MM.1S (cell line): Measurements from ENCODE around the gene SCARF2.

Experiments used
- DNase-seq: peaks from one replicate; pipeline ENCODE4 v3.0.0-alpha.2; 2015
- H2AFZ ChIP-seq: fragments of 300-600 bp; sonication (generic); 2 replicates; pipeline ENCODE4 v1.6.0; 2016; ENCODE audit warnings: antibody characterized with exemption, low read length
- H3F3A ChIP-seq: fragments of 300-600 bp; sonication (generic); 2 replicates; pipeline ENCODE4 v1.6.1; 2016; ENCODE audit warnings: mild to moderate bottlenecking, antibody characterized with exemption, low read length, moderate library complexity, mixed read lengths; ENCODE audit not compliant: insufficient read depth
- H3K27ac ChIP-seq: fragments of 300-600 bp; sonication (generic); 2 replicates; pipeline ENCODE4 v1.5.1; 2016; ENCODE audit warnings: mild to moderate bottlenecking, low read length
- H3K27me3 ChIP-seq: fragments of 300-600 bp; sonication (generic); replicated peaks from 2 replicates; pipeline ENCODE4 v1.6.0; 2016; ENCODE audit warnings: low read length; ENCODE audit not compliant: insufficient read depth
- H3K36me3 ChIP-seq: fragments of 300-600 bp; sonication (generic); replicated peaks from 2 replicates; pipeline ENCODE4 v1.6.1; 2016; ENCODE audit warnings: mild to moderate bottlenecking, low read length, mixed read lengths; ENCODE audit not compliant: insufficient read depth
- H3K4me1 ChIP-seq: fragments of 300-600 bp; sonication (generic); 2 replicates; pipeline ENCODE4 v1.6.1; 2016; ENCODE audit warnings: low read length, mixed read lengths
- H3K4me2 ChIP-seq: fragments of 300-600 bp; sonication (generic); 2 replicates; pipeline ENCODE4 v1.6.0; 2016; ENCODE audit warnings: low read depth, low read length
- H3K4me3 ChIP-seq: fragments of 300-600 bp; sonication (generic); 2 replicates; pipeline ENCODE4 v1.5.1; 2016; ENCODE audit warnings: low read length, mixed read lengths
- H3K79me2 ChIP-seq: fragments of 300-600 bp; sonication (generic); 2 replicates; pipeline ENCODE4 v1.6.1; 2016; ENCODE audit warnings: mixed run types, low read length, mixed read lengths
- H3K9ac ChIP-seq: fragments of 300-600 bp; sonication (generic); 2 replicates; pipeline ENCODE4 v1.6.1; 2016; ENCODE audit warnings: low read length, mixed read lengths
- H3K9me2 ChIP-seq: fragments of 300-600 bp; sonication (generic); replicated peaks from 2 replicates; pipeline ENCODE4 v1.6.1; 2016; ENCODE audit warnings: mild to moderate bottlenecking, low read length, mixed read lengths; ENCODE audit not compliant: insufficient read depth
- H3K9me3 ChIP-seq: fragments of 300-600 bp; sonication (generic); replicated peaks from 2 replicates; pipeline ENCODE4 v1.6.1; 2016; ENCODE audit warnings: mild to moderate bottlenecking, low read length, mixed read lengths; ENCODE audit not compliant: insufficient read depth
- H4K20me1 ChIP-seq: fragments of 300-600 bp; sonication (generic); 2 replicates; pipeline ENCODE4 v1.6.1; 2016; ENCODE audit warnings: mild to moderate bottlenecking, low read length, moderate library complexity, mixed read lengths; ENCODE audit not compliant: insufficient read depth
- EZH2 ChIP-seq: fragments of 300-600 bp; sonication (generic); optimal IDR thresholded peaks from 2 replicates; pipeline ENCODE3; 2017; ENCODE audit warnings: low read depth, mild to moderate bottlenecking, antibody characterized with exemption, low read length, mixed read lengths
- EZH2phosphoT487 ChIP-seq: fragments of 300-600 bp; sonication (generic); IDR thresholded peaks from 2 replicates; pipeline ENCODE4 v1.6.1; 2018; ENCODE audit warnings: antibody characterized with exemption, low read length
- TF ChIP-seq, protein P1 (sequence below): fragments of 300-600 bp; sonication (generic); IDR thresholded peaks from 2 replicates; pipeline ENCODE4 v1.5.1; 2016; ENCODE audit warnings: antibody characterized with exemption, low read length, mixed read lengths

SCARF2 gene

DNA sequence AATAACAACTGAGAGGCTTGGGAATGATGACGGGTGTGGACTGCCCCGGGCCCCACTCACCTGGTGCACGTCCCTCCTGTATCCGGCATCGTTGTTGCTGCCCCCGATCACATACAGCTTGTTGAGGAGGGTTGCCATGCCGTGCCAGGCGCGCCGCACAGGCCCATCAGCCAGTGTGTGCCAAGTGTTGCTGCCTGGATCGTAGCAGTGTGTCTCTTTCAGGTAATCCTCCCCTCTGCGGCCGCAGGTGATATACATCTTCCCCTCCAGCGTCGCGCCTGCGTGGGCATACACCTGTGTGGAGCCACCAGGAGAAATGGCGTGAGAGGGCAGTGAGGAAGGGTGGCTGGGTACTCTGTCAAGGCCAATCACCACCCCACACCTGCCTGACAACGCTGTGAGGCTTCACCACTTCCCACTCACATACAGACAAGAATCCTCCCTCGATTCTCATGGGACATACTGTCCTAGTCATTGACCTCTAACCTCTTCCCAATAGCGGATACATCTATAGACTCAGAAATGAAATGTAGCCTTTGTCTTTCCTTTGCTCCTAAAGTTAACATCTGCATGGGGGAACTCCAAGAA, 8.9 kb upstream of the SCARF2 start:
- no peaks in the 10 kb centered on the region for H4K20me1 ChIP-seq
- no peak overlapping the region for H3K9ac ChIP-seq
- no peaks in the 10 kb centered on the region for H3K9me2 ChIP-seq
- no peak overlapping the region for H3K4me2 ChIP-seq
- no peaks in the 10 kb centered on the region for H3K79me2 ChIP-seq
- H2AFZ ChIP-seq = no peak overlapping the region
- H3K27me3 ChIP-seq = no peaks in the 10 kb centered on the region
- DNase-seq = no peak
- H3F3A ChIP-seq = no peaks in the 10 kb centered on the region
- no peaks in the 10 kb centered on the region for H3K4me1 ChIP-seq
- no peak overlapping the region for H3K27ac ChIP-seq
- TF ChIP-seq EZH2phosphoT487 (no peak), EZH2 (no peak)
- TF ChIP-seq, protein P1, sequence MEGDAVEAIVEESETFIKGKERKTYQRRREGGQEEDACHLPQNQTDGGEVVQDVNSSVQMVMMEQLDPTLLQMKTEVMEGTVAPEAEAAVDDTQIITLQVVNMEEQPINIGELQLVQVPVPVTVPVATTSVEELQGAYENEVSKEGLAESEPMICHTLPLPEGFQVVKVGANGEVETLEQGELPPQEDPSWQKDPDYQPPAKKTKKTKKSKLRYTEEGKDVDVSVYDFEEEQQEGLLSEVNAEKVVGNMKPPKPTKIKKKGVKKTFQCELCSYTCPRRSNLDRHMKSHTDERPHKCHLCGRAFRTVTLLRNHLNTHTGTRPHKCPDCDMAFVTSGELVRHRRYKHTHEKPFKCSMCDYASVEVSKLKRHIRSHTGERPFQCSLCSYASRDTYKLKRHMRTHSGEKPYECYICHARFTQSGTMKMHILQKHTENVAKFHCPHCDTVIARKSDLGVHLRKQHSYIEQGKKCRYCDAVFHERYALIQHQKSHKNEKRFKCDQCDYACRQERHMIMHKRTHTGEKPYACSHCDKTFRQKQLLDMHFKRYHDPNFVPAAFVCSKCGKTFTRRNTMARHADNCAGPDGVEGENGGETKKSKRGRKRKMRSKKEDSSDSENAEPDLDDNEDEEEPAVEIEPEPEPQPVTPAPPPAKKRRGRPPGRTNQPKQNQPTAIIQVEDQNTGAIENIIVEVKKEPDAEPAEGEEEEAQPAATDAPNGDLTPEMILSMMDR = no peak
- H3K36me3 ChIP-seq = no peaks in the 10 kb centered on the region
- H3K4me3 ChIP-seq = no peak overlapping the region
- no peaks in the 10 kb centered on the region for H3K9me3 ChIP-seq

DNA sequence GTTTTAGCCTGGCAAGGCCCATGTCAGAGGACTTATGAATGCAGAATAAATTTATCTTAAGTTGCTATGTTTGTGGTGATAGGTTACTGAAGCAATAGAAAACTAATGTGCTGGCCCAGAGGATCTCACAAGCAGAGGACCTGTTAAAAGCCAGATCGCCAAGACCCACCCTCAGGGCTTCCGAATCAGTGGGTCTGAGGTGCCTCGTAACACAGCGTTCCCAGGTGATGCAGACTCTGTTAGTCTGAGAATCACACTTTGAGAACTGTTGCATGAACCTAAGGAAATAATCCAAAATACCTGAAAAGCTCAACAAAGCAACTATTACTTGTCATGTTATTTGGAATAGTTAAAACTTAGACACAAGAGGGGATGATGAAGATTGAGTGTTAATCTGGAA, 6.7 kb upstream of the SCARF2 start:
- no peaks in the 10 kb centered on the region for H3K79me2 ChIP-seq
- H3K27ac ChIP-seq = no peak overlapping the region
- TF ChIP-seq, protein P1 = no peak
- no peaks in the 10 kb centered on the region for H3K4me1 ChIP-seq
- H2AFZ ChIP-seq = no peak overlapping the region
- no peaks in the 10 kb centered on the region for H3K27me3 ChIP-seq
- H3K9me2 ChIP-seq = no peaks in the 10 kb centered on the region
- H3F3A ChIP-seq = no peaks in the 10 kb centered on the region
- H3K9ac ChIP-seq = no peak overlapping the region
- no peak overlapping the region for H3K4me2 ChIP-seq
- H3K4me3 ChIP-seq = no peak overlapping the region
- no peaks in the 10 kb centered on the region for H3K9me3 ChIP-seq
- no peak for DNase-seq
- no peaks in the 10 kb centered on the region for H3K36me3 ChIP-seq
- H4K20me1 ChIP-seq = no peaks in the 10 kb centered on the region

DNA sequence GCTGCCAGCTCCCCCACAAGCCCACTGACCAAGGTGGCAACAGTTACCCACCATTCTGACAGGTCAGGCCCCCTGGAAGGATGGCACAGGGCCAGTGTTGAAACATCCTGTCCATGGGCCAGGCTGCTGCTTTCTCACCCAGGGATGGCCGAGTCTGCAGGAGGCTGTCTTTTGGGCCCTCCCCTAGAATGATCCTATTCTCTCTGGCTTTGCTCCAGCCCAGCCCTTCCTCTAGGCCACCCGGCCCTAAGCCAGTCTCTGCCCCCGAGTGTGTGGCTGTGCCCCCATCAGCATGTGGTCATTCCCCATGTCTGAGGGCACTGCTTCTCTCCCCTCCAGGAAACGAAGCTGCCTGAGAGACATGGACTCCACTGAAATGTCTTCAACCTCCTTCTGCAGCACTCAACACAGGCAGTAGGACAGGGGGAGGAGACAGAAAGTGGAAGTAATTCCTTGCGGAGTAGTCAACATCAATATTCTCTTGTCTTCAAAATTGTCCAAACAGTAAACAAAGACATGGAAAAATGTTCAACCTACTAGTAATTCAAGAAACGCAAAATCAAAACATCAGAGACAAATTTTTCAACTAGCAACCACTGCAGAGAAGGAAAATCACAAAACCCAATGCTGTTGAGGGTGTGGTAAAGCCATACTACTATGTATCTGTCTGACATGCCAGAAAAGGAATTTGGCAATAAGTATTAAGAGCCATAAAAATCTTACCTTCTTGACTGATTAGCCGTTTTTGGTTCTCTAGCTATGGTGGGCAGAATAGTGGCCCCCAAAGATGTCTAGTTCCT, 5.1 kb upstream of the SCARF2 start:
- Histone ChIP-seq H3K4me3 (no peak overlapping the region), H3K9me2 (no peaks in the 10 kb centered on the region), H3K79me2 (no peaks in the 10 kb centered on the region), H3K4me2 (no peak overlapping the region), H3K27me3 (peaks cover 10% of the 10 kb centered on the region), H4K20me1 (no peaks in the 10 kb centered on the region), H3K9me3 (no peaks in the 10 kb centered on the region), H3K9ac (no peak overlapping the region), H2AFZ (no peak overlapping the region), H3K36me3 (no peaks in the 10 kb centered on the region), H3F3A (no peaks in the 10 kb centered on the region), H3K4me1 (no peaks in the 10 kb centered on the region), H3K27ac (no peak overlapping the region)
- TF ChIP-seq EZH2phosphoT487 = no peak
- TF ChIP-seq, protein P1 = no peak
- TF ChIP-seq EZH2 = no peak
- no peak for DNase-seq
